Ovary (tissue), 3 donors: ENCODE data around the gene TBC1D5.

ENCODE experiments used
- CTCF ChIP-seq, 3 donors: fragments of 450-650 bp in 2 of 3; fragments of 200-600 bp in 1 of 3; IDR thresholded peaks; one replicate each; pipeline versions ENCODE4 v1.5.1 to v1.8.0; 2016 to 2022; ENCODE audit warnings: antibody characterized with exemption in 3 of 3, mild to moderate bottlenecking in 1 of 3
- EP300 ChIP-seq: sonication (generic); formaldehyde crosslinking; IDR thresholded peaks from one replicate; pipeline ENCODE4 v1.6.1; 2017; ENCODE audit warnings: antibody characterized with exemption
- donor health status: DM: no; HTN: no; CAD: no.

- TF ChIP-seq CTCF (IDR thresholded peaks at IDR 0.05) (no peak), EP300 (no peak)
Observed at GRCh38 chr3:17329927-17330326, 412.5 kb downstream of the TBC1D5 start.
